SK-N-MC (cell line): ENCODE measurements around the gene MAGI1.

ENCODE experiments used
- EZH2 ChIP-seq: fragments of 200-600 bp; sonication (generic); IDR thresholded peaks from one replicate; pipeline ENCODE4 v1.6.1; 2017; ENCODE audit warnings: antibody characterized with exemption
- FOXP2 ChIP-seq: optimal IDR thresholded peaks from 2 replicates; pipeline ENCODE3; 2011; ENCODE audit warnings: mild to moderate bottlenecking, moderate library complexity; ENCODE audit not compliant: insufficient read depth; ENCODE audit errors: extremely low read length, control extremely low read depth
- POLR2AphosphoS5 ChIP-seq: IDR thresholded peaks from 2 replicates; pipeline ENCODE4 v1.6.1; 2012; ENCODE audit warnings: mild to moderate bottlenecking, low read depth, low read length, borderline replicate concordance

DNA sequence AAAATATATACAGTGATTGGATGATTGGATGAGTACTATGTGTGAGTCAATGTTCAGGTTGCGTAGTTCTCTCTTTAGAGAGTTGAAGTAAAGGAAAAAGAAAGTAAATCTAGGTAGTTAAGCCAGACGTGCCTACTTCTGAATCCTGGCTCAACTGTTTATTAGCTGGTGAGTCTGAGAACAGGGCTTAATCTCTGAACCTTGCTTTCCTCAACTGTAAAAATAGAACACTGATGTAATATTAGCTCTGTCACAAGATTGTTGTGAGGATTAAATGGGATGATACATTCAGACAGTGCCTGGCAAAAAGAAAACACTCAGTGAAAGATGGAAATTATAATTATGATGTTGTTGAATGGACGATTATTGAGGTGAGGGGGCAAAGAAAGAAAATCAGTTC lies 413.4 kb downstream of the MAGI1 start:
- TF ChIP-seq POLR2AphosphoS5 (no peak), FOXP2 (no peak), EZH2 (no peak)
